Naive B cell (primary cell): ENCODE data around the gene CYSRT1. TPM values are rescaled to one million over a fixed set of nuclear protein-coding genes. Genes with fewer than 3 reads are reported as not detected.
A peak's percentile ranks its signal among the peaks of the same experiment; 100 is the strongest.

Source experiments
- ATAC-seq, 2 donors: fragments of 150-1000 bp; cut with Tn5 transposase; 2 replicates each; pipeline ENCODE4 v1.10.0; 2021; ENCODE audit warnings: low read depth in 2 of 2, mild to moderate bottlenecking in 2 of 2, moderate library complexity in 2 of 2
- DNase-seq: peaks from one replicate; pipeline ENCODE4 v3.0.0; 2022
- H3K27ac Mint-ChIP-seq, 6 donors: one replicate each; pipeline ENCODE4 v1.8.0; 2020 to 2022; ENCODE audit warnings: mild to moderate bottlenecking in 6 of 6, mixed read lengths in 6 of 6, moderate library complexity in 5 of 6, inconsistent platforms in 2 of 6
- H3K27me3 Mint-ChIP-seq, 3 donors: one replicate each; pipeline ENCODE4 v1.8.0; 2021 to 2022; ENCODE audit warnings: mixed read lengths in 3 of 3, mild to moderate bottlenecking in 1 of 3
- H3K36me3 Mint-ChIP-seq, 2 donors: one replicate each; pipeline ENCODE4 v1.8.0; 2020 to 2022; ENCODE audit warnings: mixed read lengths in 2 of 2, inconsistent platforms in 1 of 2, mild to moderate bottlenecking in 1 of 2
- H3K4me1 Mint-ChIP-seq, 3 donors: one replicate each; pipeline ENCODE4 v1.8.0; 2020 to 2022; ENCODE audit warnings: mixed read lengths in 3 of 3, inconsistent platforms in 1 of 3, mild to moderate bottlenecking in 1 of 3, moderate library complexity in 1 of 3
- H3K4me3 Mint-ChIP-seq, 8 donors: one replicate each; pipeline ENCODE4 v1.8.0; 2020 to 2022; ENCODE audit warnings: mild to moderate bottlenecking in 8 of 8, mixed read lengths in 8 of 8, moderate library complexity in 8 of 8, inconsistent platforms in 2 of 8
- H3K9me3 Mint-ChIP-seq, 7 donors: one replicate each; pipeline ENCODE4 v1.8.0; 2020 to 2022; ENCODE audit warnings: mixed read lengths in 7 of 7, mild to moderate bottlenecking in 5 of 7, inconsistent platforms in 2 of 7, moderate library complexity in 1 of 7
- polyA plus RNA-seq, 6 donors: library from polyadenylated mRNA; unstranded; fragments of 300-500 nt; fragmentation: Illumina TruSeq; gene quantifications; one replicate each; pipeline ENCODE4 v1.2.3, GENCODE V29; 2021; ENCODE audit warnings: low read depth in 6 of 6

The CYSRT1 gene
- polyA plus RNA-seq, 6 donors from 2014 or later = not detected

DNA sequence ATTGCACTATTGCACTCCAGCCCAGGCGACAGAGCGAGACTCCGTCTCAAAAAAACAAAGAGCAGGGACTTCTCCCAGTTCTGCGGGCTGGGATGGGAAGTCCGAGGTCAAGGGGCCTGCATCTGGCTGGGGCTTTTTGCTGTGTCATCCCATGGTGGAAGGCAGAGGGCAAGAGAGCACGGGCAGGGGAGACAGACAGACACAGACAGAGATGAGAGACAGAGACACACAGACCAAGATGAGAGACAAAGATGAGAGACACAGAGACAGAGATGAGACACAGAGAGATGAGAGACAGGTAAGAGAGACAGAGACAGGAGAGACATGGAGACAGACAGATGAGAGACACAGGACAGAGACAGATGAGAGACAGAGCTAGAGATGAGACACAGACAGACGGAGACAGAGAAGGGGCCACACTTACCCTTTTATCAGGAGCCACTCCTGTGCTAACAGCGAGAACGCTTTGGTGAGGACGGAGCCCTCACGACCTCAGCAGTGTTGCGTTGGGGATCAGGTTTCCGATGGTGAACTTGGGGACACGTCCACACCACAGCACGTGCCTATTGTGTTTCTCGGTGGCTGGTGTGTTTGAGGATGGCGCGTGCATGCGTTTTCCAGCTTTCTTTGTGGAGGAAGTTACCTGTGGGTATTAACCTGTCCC lies 43.7 kb downstream of the CYSRT1 start:
- no peaks in the 10 kb centered on the region for H3K27me3 Mint-ChIP-seq
- DNase-seq (no peak), ATAC-seq (peak in 1 of 2 donors; percentile 15)
- peak overlapping the region in 4 of 6 donors; percentile 31 to 68 (median 46) for H3K27ac Mint-ChIP-seq
- H3K4me1 Mint-ChIP-seq = peaks cover 21 to 29% (median 26%) of the 10 kb centered on the region in 3 donors
- H3K9me3 Mint-ChIP-seq = no peaks in the 10 kb centered on the region
- peaks cover 5 to 8% of the 10 kb centered on the region in 2 donors for H3K36me3 Mint-ChIP-seq
- H3K4me3 Mint-ChIP-seq = peak overlapping the region in 6 of 8 donors; percentile 27 to 61 (median 53)

DNA sequence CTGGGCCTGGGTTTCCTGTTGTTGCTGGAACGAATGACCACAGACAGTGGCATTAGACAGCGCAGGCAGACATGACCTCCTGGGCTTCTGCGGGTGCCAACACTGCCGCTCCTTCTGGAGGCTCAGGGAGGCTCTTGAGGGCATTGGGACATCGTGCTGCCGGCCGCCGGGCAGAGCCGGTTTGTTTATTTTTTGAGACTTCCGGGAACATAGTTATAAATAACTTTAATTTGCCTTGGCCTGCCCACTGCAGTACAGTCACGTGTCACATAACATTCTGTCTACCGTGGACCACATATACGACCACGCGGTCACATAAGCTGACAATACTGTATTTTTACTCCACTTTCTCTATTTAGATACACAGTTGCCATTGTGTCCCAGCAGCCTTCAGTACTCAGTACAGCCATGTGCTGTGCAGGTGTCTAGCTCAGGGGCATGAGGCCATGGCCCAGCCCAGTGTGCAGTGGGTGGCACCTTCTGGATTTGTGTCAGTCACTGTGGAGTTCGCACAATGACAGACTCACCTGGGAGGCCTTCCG lies 44.3 kb downstream of the CYSRT1 start:
- Mint-ChIP-seq H3K4me1 (peaks cover 21 to 27% (median 27%) of the 10 kb centered on the region in 3 donors), H3K27ac (peak overlapping the region in 2 of 6 donors; percentile 10 to 50), H3K27me3 (no peaks in the 10 kb centered on the region), H3K36me3 (peaks cover 5 to 8% of the 10 kb centered on the region in 2 donors), H3K4me3 (peak overlapping the region in 6 of 8 donors; percentile 27 to 59 (median 48)), H3K9me3 (no peaks in the 10 kb centered on the region)
- ATAC-seq = peak; percentile 36 to 67
- no peak for DNase-seq

DNA sequence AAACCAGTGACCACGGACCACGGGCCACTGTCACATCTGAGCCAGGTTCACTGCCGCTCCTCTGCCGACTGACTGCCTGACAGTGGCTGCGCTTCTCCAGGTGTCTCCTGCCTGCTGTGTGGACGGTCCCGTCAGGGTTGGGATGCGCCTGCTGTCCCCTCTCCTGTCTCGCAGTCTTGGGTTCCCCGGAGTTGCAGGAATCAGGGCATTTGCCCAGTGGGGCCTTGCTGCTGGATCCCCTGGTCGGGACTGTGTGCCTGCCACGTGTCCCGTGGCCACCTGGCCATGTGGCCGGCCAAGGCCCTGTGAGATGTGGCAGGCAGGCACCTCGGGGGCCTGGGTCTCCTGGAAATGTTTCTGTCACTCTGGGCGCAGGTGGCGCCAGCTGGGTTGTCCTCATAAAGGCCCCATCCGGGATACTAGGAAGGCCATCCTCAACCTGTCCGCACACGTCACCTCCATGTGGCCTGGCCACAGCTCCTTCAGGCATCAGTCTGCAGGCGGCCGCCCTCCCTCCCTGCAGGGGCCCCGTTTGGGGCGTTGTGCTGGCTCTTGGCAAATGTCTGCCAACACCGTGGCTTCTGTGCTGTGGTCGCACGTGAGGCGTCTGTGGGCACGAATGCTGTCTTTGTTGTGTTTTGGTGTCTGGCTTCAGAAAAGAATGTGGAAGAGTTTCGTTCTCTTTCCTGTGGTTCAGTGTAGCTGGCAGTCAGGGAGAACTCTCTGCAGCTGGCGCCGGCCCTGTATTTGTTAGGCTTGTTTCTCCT lies 46.1 kb downstream of the CYSRT1 start:
- Mint-ChIP-seq H3K4me3 (peak overlapping the region in 1 of 8 donors; percentile 16), H3K27ac (peak overlapping the region in 1 of 6 donors; percentile 44), H3K27me3 (no peaks in the 10 kb centered on the region), H3K9me3 (no peaks in the 10 kb centered on the region), H3K36me3 (peaks cover 5 to 8% of the 10 kb centered on the region in 2 donors), H3K4me1 (peaks cover 36 to 44% (median 44%) of the 10 kb centered on the region in 3 donors)
- ATAC-seq (no peak), DNase-seq (no peak)

DNA sequence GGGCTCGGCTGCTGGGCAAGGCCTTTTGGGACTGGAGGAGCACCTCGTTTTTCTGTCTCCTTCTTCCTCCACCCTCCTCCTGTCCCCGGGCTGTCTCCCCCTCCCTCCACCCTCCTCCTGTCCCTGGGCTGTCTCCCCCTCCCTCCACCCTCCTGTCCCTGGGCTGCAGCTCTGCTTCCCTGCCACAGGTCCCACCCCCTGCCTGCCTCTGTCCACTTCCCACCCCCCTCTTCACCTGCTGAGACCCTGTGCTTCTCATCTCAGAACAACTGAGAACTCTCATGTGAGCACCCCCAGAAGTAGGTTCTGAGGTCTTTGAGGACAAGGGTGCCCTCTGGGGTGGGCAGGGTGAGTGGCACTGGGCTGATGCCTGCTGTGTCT lies 46.7 kb downstream of the CYSRT1 start:
- H3K27ac Mint-ChIP-seq = peak overlapping the region in 1 of 6 donors; percentile 44
- H3K9me3 Mint-ChIP-seq = no peaks in the 10 kb centered on the region
- H3K4me3 Mint-ChIP-seq = no peak overlapping the region
- no peaks in the 10 kb centered on the region for H3K27me3 Mint-ChIP-seq
- ATAC-seq (no peak), DNase-seq (no peak)
- peaks cover 5 to 8% of the 10 kb centered on the region in 2 donors for H3K36me3 Mint-ChIP-seq
- peaks cover 38 to 48% (median 47%) of the 10 kb centered on the region in 3 donors for H3K4me1 Mint-ChIP-seq

DNA sequence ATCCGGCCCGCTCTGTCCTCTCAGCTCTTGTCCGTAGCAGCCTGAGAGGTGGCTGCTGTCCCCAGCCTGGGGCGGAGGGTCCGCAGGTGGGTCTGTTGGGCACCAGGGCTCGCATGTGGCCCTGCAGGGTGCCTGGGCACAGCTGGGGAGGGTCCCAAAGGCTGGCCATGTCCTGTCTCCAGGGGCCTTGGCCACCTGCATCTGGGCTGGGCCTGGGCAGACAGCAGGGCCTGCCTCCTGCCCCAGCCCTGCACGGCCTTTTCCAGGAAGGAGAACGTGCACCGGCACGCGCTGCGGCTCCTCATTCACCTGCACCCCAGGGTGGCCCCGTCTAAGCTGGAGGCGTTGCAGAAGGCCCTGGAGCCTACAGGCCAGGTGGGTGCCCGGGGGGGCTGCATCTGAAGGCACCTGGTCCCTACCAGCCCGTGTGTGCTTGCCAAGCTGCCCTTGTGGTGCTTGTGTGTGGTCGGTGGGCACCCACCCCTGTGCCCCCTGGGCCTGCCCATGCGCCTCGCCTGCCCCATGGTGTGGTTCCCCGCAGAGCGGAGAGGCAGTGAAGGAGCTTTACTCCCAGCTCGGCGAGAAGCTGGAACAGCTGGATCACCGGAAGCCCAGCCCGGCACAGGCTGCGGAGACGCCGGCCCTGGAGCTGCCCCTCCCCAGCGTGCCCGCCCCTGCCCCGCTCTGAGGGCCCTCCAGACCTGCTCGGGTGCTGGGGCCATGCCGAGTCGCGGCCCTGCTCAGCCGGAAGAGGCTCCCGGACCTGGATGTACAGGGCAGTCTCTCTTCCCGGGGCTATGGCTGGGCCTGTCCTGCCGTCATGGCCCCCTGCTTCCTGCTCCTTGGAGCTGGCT lies 47.5 kb downstream of the CYSRT1 start:
- no peak overlapping the region for H3K27ac Mint-ChIP-seq
- H3K36me3 Mint-ChIP-seq = peaks cover 5 to 8% of the 10 kb centered on the region in 2 donors
- H3K4me1 Mint-ChIP-seq = peaks cover 44 to 56% (median 49%) of the 10 kb centered on the region in 3 donors
- no peak overlapping the region for H3K4me3 Mint-ChIP-seq
- ATAC-seq = no peak
- no peak for DNase-seq
- no peaks in the 10 kb centered on the region for H3K27me3 Mint-ChIP-seq
- H3K9me3 Mint-ChIP-seq = no peaks in the 10 kb centered on the region

DNA sequence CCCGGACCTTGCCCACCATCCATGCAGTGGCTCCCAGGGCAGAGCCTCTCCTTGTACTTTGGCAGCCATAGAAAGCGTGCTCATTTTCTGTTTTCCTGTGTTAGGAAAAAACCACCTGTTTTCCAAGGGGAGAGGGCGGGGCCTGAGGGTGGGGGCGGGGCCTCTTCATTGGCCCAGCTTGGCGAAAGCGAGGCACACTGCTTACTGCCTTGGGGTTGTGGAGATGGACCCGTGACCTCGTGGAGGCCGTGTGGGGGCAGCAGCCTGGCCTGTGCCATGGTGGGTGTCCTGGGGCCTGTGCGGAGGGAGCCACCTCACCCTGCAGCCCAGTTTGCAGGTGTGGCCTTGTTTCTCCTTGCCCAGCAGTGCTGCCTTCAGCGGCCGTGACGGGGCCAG lies 48.1 kb downstream of the CYSRT1 start:
- DNase-seq (no peak), ATAC-seq (no peak)
- Mint-ChIP-seq H3K36me3 (peaks cover 5 to 8% of the 10 kb centered on the region in 2 donors), H3K27ac (no peak overlapping the region), H3K9me3 (no peaks in the 10 kb centered on the region), H3K4me3 (no peak overlapping the region), H3K4me1 (peaks cover 43 to 55% (median 43%) of the 10 kb centered on the region in 3 donors), H3K27me3 (no peaks in the 10 kb centered on the region)

DNA sequence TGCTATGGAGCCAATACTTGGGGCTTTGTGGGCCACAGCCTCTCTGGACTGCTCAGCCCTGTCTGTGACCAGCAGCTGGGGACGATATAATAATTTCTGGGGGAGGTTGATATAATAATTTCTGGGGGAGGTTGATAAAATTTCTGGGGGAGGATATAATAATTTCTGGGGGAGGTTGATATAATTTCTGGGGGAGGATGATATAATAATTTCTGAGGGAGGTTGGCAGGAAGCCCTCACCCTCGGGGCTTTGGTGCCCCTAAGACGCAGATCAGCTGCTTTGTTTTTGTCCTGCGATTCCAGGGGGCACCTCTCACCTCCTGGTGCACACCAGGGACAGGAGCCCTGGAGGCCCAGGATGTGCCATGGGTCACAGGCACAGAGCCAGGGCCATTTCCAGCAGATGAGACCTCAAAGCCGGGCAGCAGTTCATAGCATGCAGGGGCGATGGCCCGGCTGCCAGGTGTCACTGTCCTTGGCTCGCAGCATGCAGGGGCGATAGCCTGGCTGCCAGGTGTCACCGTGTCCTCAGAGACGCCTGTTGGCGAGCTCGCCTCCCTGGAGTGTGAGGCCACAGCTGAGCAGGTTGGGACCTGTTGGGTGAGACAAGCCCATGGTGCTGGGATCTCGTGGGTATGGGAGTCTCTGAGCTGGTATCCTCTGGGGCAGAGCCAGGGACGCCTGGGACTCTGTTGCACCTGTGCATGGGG lies 48.8 kb downstream of the CYSRT1 start:
- peak overlapping the region in 1 of 6 donors; percentile 85 for H3K27ac Mint-ChIP-seq
- H3K36me3 Mint-ChIP-seq = peaks cover 2 to 3% of the 10 kb centered on the region in 2 donors
- H3K27me3 Mint-ChIP-seq = no peaks in the 10 kb centered on the region
- peaks cover 36 to 50% (median 39%) of the 10 kb centered on the region in 3 donors for H3K4me1 Mint-ChIP-seq
- no peaks in the 10 kb centered on the region for H3K9me3 Mint-ChIP-seq
- ATAC-seq (no peak), DNase-seq (no peak)
- H3K4me3 Mint-ChIP-seq = peak overlapping the region in 2 of 8 donors; percentile 58 to 85

DNA sequence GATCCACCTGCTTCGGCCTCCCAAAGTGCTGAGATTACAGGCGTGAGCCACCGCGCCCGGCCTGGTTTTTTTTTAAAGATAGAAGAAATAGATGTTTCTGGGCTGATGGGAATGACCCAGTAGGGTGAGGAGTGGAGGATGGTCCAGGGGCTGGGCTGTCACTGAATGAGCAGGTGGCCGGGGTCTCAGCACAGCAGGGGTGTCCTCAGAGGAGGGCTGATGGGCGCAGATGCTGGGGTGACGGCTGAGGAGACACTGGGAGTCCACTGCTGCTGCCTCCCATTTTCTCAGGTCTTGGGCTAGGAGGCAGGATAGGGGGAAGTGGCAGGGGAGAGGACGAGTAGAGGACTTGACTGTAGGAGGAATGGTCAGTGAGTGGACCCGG lies 50.2 kb downstream of the CYSRT1 start:
- no peaks in the 10 kb centered on the region for H3K9me3 Mint-ChIP-seq
- no peaks in the 10 kb centered on the region for H3K27me3 Mint-ChIP-seq
- ATAC-seq = no peak
- peak overlapping the region in 4 of 6 donors; percentile 22 to 94 (median 86) for H3K27ac Mint-ChIP-seq
- no peak for DNase-seq
- peak overlapping the region in 6 of 8 donors; percentile 37 to 90 (median 66) for H3K4me3 Mint-ChIP-seq
- peaks cover 27 to 42% (median 32%) of the 10 kb centered on the region in 3 donors for H3K4me1 Mint-ChIP-seq
- no peaks in the 10 kb centered on the region for H3K36me3 Mint-ChIP-seq

Other genes starting within 250 kb of the CYSRT1 start
- gene PTGDS, start 247.7 kb upstream of the CYSRT1 start, polyA plus RNA-seq = 1 to 10 TPM in 1 of 6 donors, under 1 TPM in 1, not detected in 4; 0.41 to 1.4 TPM
- gene LCNL1, start 242.2 kb upstream of the CYSRT1 start, polyA plus RNA-seq = not detected
- gene PAXX, start 232.8 kb upstream of the CYSRT1 start, polyA plus RNA-seq = 10 to 100 TPM; 31.7 to 39.8 (median 35.6) TPM
- gene CLIC3, start 228.6 kb upstream of the CYSRT1 start, polyA plus RNA-seq = 1 to 10 TPM in 3 of 6 donors, under 1 TPM in 2, not detected in 1; 0.82 to 2.7 (median 1.1) TPM
- 1 to 10 TPM in 3 of 6 donors, under 1 TPM in 2, not detected in 1; 0.63 to 3.9 (median 1.3) TPM for gene ABCA2, start 196.9 kb upstream of the CYSRT1 start, polyA plus RNA-seq
- 1 to 10 TPM in 5 of 6 donors, under 1 TPM in 1; 0.93 to 7.4 (median 2.9) TPM for gene FUT7, start 193.1 kb upstream of the CYSRT1 start, polyA plus RNA-seq
- gene NPDC1, start 179.0 kb upstream of the CYSRT1 start, polyA plus RNA-seq = under 1 TPM in 1 of 6 donors, not detected in 5; 0.68 TPM
- gene ENTPD2, start 171.1 kb upstream of the CYSRT1 start, polyA plus RNA-seq = not detected
- gene SAPCD2, start 154.6 kb upstream of the CYSRT1 start, polyA plus RNA-seq = under 1 TPM in 1 of 6 donors, not detected in 5; 0.05 TPM
- 1 to 10 TPM; 1.7 to 6.1 (median 3.5) TPM for gene UAP1L1, start 147.7 kb upstream of the CYSRT1 start, polyA plus RNA-seq
- gene MAN1B1, start 138.2 kb upstream of the CYSRT1 start, polyA plus RNA-seq = 10 to 100 TPM; 19.6 to 30.4 (median 24.3) TPM
- 100 to 1,000 TPM in 4 of 6 donors, 10 to 100 TPM in 2; 71.5 to 142 (median 102) TPM for gene DPP7, start 110.4 kb upstream of the CYSRT1 start, polyA plus RNA-seq
- not detected for gene GRIN1, start 86.0 kb upstream of the CYSRT1 start, polyA plus RNA-seq
- gene LRRC26, start 55.1 kb upstream of the CYSRT1 start, polyA plus RNA-seq = not detected
- not detected for gene TMEM210, start 53.1 kb upstream of the CYSRT1 start, polyA plus RNA-seq
- gene ANAPC2, start 36.6 kb upstream of the CYSRT1 start, polyA plus RNA-seq = 1 to 10 TPM; 6.1 to 9.3 (median 7.5) TPM
- 100 to 1,000 TPM; 112 to 145 (median 132) TPM for gene SSNA1, start 36.5 kb upstream of the CYSRT1 start, polyA plus RNA-seq
- gene TPRN, start 24.4 kb upstream of the CYSRT1 start, polyA plus RNA-seq = 1 to 10 TPM in 1 of 6 donors, under 1 TPM in 5; 0.21 to 1.1 (median 0.48) TPM
- gene TMEM203, start 19.5 kb upstream of the CYSRT1 start, polyA plus RNA-seq = 100 to 1,000 TPM; 119 to 191 (median 142) TPM
- 1 to 10 TPM; 4.4 to 9.3 (median 5.2) TPM for gene NDOR1, start 19.5 kb upstream of the CYSRT1 start, polyA plus RNA-seq
- gene RNF208, start 2.9 kb upstream of the CYSRT1 start, polyA plus RNA-seq = under 1 TPM in 1 of 6 donors, not detected in 5; 0.30 TPM
- not detected for gene RNF224, start 2.3 kb downstream of the CYSRT1 start, polyA plus RNA-seq
- not detected for gene SLC34A3, start 5.7 kb downstream of the CYSRT1 start, polyA plus RNA-seq
- gene TUBB4B, start 16.1 kb downstream of the CYSRT1 start, polyA plus RNA-seq = 10 to 100 TPM; 22.7 to 53.2 (median 40.2) TPM
- gene STPG3, start 26.1 kb downstream of the CYSRT1 start, polyA plus RNA-seq = not detected
- 10 to 100 TPM; 23.5 to 37.8 (median 27.2) TPM for gene NELFB, start 30.2 kb downstream of the CYSRT1 start, polyA plus RNA-seq
- 1 to 10 TPM; 2.4 to 6.2 (median 4.1) TPM for gene TOR4A, start 52.6 kb downstream of the CYSRT1 start, polyA plus RNA-seq
- gene NRARP, start 77.1 kb downstream of the CYSRT1 start, polyA plus RNA-seq = under 1 TPM in 1 of 6 donors, not detected in 5; 0.37 TPM
- gene EXD3, start 198.0 kb downstream of the CYSRT1 start, polyA plus RNA-seq = 1 to 10 TPM in 5 of 6 donors, not detected in 1; 2.3 to 7.5 (median 4.5) TPM
- gene NOXA1, start 198.2 kb downstream of the CYSRT1 start, polyA plus RNA-seq = 1 to 10 TPM in 5 of 6 donors, not detected in 1; 1.3 to 2.3 (median 1.6) TPM
- gene ENTPD8, start 216.2 kb downstream of the CYSRT1 start, polyA plus RNA-seq = not detected
- 1 to 10 TPM in 5 of 6 donors, not detected in 1; 2.7 to 7.6 (median 3.7) TPM for gene NSMF, start 234.2 kb downstream of the CYSRT1 start, polyA plus RNA-seq